PC-3 (cell line): ENCODE data around the gene HOXC12.

ENCODE experiments used
- CTCF ChIP-seq: fragments of 300-600 bp; sonication (generic); conservative IDR thresholded peaks from 2 replicates; pipeline ENCODE4 v1.5.1; 2017; ENCODE audit warnings: antibody characterized with exemption, low read depth, mild to moderate bottlenecking, low read length
- EZH2 ChIP-seq: fragments of 300-600 bp; sonication (generic); IDR thresholded peaks from one replicate; pipeline ENCODE4 v1.6.1; 2017; ENCODE audit warnings: antibody characterized with exemption, mild to moderate bottlenecking, low read length; ENCODE audit not compliant: unreplicated experiment
- EZH2phosphoT487 ChIP-seq: fragments of 300-600 bp; sonication (generic); IDR thresholded peaks from 2 replicates; pipeline ENCODE4 v1.6.1; 2018; ENCODE audit warnings: mild to moderate bottlenecking, antibody characterized with exemption, low read length, borderline replicate concordance

GRCh38 chr12:53968214-53969127, 13.8 kb downstream of the HOXC12 start:
- TF ChIP-seq CTCF: no peak
- no peak for TF ChIP-seq EZH2
- TF ChIP-seq EZH2phosphoT487: no peak
